ENCODE results near the gene VAMP5.

DNA sequence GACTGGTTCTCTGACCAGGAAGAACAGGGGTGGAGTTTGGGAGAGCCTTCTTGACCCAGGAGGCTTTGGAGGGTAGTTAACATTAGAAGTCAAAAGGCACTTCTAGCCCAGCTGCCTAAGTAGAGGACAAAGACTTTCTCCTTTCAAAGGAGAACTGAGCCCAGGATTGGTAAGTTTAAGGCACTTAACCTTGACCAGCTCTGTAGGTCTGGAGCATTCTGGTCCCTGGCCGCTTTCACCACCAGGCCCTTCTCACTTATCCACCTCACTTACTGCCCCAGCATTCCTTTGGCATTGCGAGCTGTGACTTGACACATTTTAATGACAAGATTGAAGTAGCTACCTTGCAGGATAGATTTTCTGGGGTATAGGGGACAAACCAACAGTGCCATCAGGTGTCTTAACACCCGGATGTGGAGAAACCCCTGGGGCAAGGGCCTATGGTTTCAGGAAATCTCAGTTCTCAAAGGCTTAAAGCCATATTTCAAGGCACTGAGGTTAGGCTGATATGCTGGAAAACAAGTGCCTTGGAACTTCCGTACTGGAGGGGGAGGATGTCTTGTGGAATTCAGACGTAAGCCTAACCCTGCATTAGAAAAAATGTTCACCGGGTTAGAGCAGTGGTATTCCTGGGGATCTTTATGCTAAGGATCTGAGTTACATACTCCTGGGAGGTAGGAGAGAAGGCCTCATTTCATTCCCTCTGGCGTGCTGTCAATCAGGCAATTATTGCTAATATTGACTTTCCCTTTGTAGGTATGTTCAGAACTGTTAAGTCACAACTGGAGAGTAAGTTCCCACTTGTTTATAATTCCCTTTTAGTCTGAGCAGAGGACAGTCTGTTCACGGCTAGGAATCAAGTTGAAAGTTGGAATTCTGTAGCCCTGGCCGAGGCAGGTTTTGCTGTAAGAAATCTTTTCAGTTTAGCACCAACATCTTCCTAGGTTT is 23.3 kb downstream of the VAMP5 start:
- TF ChIP-seq FOXK2 (IDR thresholded peaks at IDR 0.05), result no peak
- TF ChIP-seq FOXM1 (IDR thresholded peaks at IDR 0.05; ENCODE audit: borderline replicate concordance), result no peak
- no peak for TF ChIP-seq ARNT (IDR thresholded peaks at IDR 0.05)
- TF ChIP-seq ZNF384 (IDR thresholded peaks at IDR 0.05), result no peak
- TF ChIP-seq, protein P1, sequence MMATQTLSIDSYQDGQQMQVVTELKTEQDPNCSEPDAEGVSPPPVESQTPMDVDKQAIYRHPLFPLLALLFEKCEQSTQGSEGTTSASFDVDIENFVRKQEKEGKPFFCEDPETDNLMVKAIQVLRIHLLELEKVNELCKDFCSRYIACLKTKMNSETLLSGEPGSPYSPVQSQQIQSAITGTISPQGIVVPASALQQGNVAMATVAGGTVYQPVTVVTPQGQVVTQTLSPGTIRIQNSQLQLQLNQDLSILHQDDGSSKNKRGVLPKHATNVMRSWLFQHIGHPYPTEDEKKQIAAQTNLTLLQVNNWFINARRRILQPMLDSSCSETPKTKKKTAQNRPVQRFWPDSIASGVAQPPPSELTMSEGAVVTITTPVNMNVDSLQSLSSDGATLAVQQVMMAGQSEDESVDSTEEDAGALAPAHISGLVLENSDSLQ (IDR thresholded peaks at IDR 0.05), result no peak
- no peak for TF ChIP-seq TARDBP (IDR thresholded peaks at IDR 0.05)
- TF ChIP-seq SP1 (IDR thresholded peaks at IDR 0.05), result no peak
- TF ChIP-seq BHLHE40 (IDR thresholded peaks at IDR 0.05; ENCODE audit: borderline replicate concordance), result no peak
- no peak for TF ChIP-seq L3MBTL2 (conservative IDR thresholded peaks at IDR 0.05)
- no peak for TF ChIP-seq SUZ12 (IDR thresholded peaks at IDR 0.05)
- no peak for TF ChIP-seq LEF1 (IDR thresholded peaks at IDR 0.05; ENCODE audit: borderline replicate concordance)

All from HEK293T (cell line).